CD4-positive, alpha-beta memory T cell (primary cell): ENCODE results near the gene TMUB2. TPM values are rescaled to one million over a fixed set of nuclear protein-coding genes. Genes with fewer than 3 reads are reported as not detected.
"Not testable (repeated sequence)": the region's sequence is repeated elsewhere in the genome, so short reads cannot be mapped to it uniquely, and the experiment has no call there.

Experiments
- CTCF ChIA-PET: fragments of 350-600 bp; sonication (Branson Sonifier 250); formaldehyde crosslinking; loops from one replicate; lab custom pipeline; 2021; ENCODE audit warnings: inconsistent platforms; ENCODE audit not compliant: partially characterized antibody; lab: Charles Lee
- POLR2A ChIA-PET: fragments of 350-600 bp; sonication (Branson Sonifier 250); formaldehyde crosslinking; loops from one replicate; lab custom pipeline; 2021; ENCODE audit not compliant: partially characterized antibody; lab: Charles Lee
- DNase-seq, 5 donors: peaks; one replicate each; pipeline versions ENCODE4 v3.0.0 to v3.0.0-alpha.2; 2020 to 2022; ENCODE audit warnings: mixed read lengths in 1 of 5
- H3K27ac ChIP-seq: one replicate; pipeline ENCODE4 v1.7.0; 2013; ENCODE audit warnings: low read depth, low read length
- H3K27me3 ChIP-seq: 2 replicates; pipeline ENCODE4 v1.7.0; 2013; ENCODE audit warnings: mild to moderate bottlenecking, low read length, moderate library complexity; ENCODE audit not compliant: insufficient read depth
- H3K36me3 ChIP-seq: 2 replicates; pipeline ENCODE4 v1.7.0; 2013; ENCODE audit warnings: mild to moderate bottlenecking, low read length, moderate library complexity; ENCODE audit not compliant: insufficient read depth
- H3K4me1 ChIP-seq: 2 replicates; pipeline ENCODE4 v1.7.0; 2013; ENCODE audit warnings: mild to moderate bottlenecking, low read length, moderate library complexity; ENCODE audit not compliant: insufficient read depth
- H3K4me3 ChIP-seq, 2 donors: one replicate each; pipeline ENCODE4 v1.7.0; 2013; ENCODE audit warnings: low read length in 2 of 2, mild to moderate bottlenecking in 1 of 2
- H3K9me3 ChIP-seq, 2 donors: one replicate each; pipeline ENCODE4 v1.7.0; 2013; ENCODE audit warnings: low read length in 2 of 2, control low read depth in 1 of 2; ENCODE audit not compliant: control insufficient read depth in 1 of 2
- H3K27ac Mint-ChIP-seq, 7 donors: one replicate each; pipeline ENCODE4 v1.8.0; 2020 to 2021; ENCODE audit warnings: mixed read lengths in 7 of 7, mild to moderate bottlenecking in 6 of 7, inconsistent platforms in 3 of 7, moderate library complexity in 3 of 7
- H3K27me3 Mint-ChIP-seq, 2 donors: one replicate each; pipeline ENCODE4 v1.8.0; 2020 to 2021; ENCODE audit warnings: mixed read lengths in 2 of 2
- H3K36me3 Mint-ChIP-seq, 2 donors: one replicate each; pipeline ENCODE4 v1.8.0; 2020 to 2021; ENCODE audit warnings: mixed read lengths in 2 of 2, inconsistent platforms in 1 of 2, mild to moderate bottlenecking in 1 of 2
- H3K4me1 Mint-ChIP-seq, 4 donors: one replicate each; pipeline ENCODE4 v1.8.0; 2020 to 2021; ENCODE audit warnings: mixed read lengths in 4 of 4, mild to moderate bottlenecking in 1 of 4
- H3K4me3 Mint-ChIP-seq, 8 donors: one replicate each; pipeline ENCODE4 v1.8.0; 2020 to 2021; ENCODE audit warnings: mixed read lengths in 8 of 8, mild to moderate bottlenecking in 7 of 8, moderate library complexity in 6 of 8, inconsistent platforms in 3 of 8
- H3K9me3 Mint-ChIP-seq, 8 donors: one replicate each; pipeline ENCODE4 v1.8.0; 2020 to 2021; ENCODE audit warnings: mixed read lengths in 8 of 8, mild to moderate bottlenecking in 5 of 8, inconsistent platforms in 3 of 8, moderate library complexity in 1 of 8
- intact Hi-C: fragments of 100-400 bp; cut with micrococcal nuclease; formaldehyde crosslinking; loops from one replicate; pipeline ENCODE4 v1.15.1; 2023
- microRNA-seq: library from miRNA; unstranded; fragments of <30 nt; microRNA quantifications from one replicate; pipeline ENCODE4 v1.2.0, GENCODE V29; 2021; ENCODE audit warnings: borderline replicate concordance, borderline number of aligned reads, borderline microRNAs expressed, mixed read lengths
- polyA plus RNA-seq, 2 donors: library from polyadenylated mRNA; unstranded; fragments of 300-500 nt; fragmentation: Illumina TruSeq; gene quantifications; one replicate each; pipeline ENCODE4 v1.2.3, GENCODE V29; 2021
- total RNA-seq, 2 experiments: library from RNA; stranded (reverse); gene quantifications; one replicate each; pipeline ENCODE4 v1.2.3, GENCODE V29; 2021

Gene TMUB2
- total and polyA plus RNA-seq, 4 experiments from 2014 or later, result 35.3 to 47.9 (median 40.4) TPM

DNA sequence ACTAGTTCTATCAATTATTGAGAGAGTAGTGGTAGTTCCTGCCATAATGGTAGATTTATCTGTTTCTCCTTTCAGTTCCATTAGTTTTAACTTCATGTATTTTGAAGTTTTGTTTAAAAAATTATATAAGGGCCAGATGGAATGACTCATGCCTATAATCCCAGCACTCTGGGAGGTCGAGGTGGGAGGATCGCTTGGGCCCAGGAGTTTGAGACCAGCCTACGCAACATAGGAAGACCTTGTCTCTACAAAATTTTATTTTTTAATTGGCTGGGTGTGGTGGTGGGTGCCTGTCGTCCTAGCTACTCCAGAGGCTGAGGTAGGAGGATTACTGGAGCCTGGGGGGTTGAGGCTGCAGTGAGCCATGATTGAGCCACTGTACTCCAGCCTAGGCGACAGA lies 46.8 kb downstream of the TMUB2 start:
- Histone ChIP-seq H3K9me3 (no peaks in the 10 kb centered on the region), H3K4me3 (no peak overlapping the region), H3K4me1 (no peaks in the 10 kb centered on the region), H3K27ac (no peak overlapping the region), H3K36me3 (no peaks in the 10 kb centered on the region), H3K27me3 (no peaks in the 10 kb centered on the region)
- DNase-seq, result no peak
- intact Hi-C loops, result no loop called here
- no peak overlapping the region for H3K4me3 Mint-ChIP-seq
- H3K9me3 Mint-ChIP-seq, result no peaks in the 10 kb centered on the region
- CTCF ChIA-PET, result interaction anchor here (1.4 kb wide), 1 partner anchor 23 kb away, joined by 3 read pairs; no protein-coding TSS in a partner anchor
- H3K27me3 Mint-ChIP-seq, result peaks cover 3 to 9% of the 10 kb centered on the region in 2 donors
- H3K4me1 Mint-ChIP-seq, result peaks cover 4 to 6% (median 4%) of the 10 kb centered on the region in 4 donors
- H3K36me3 Mint-ChIP-seq, result no peaks in the 10 kb centered on the region
- no peak overlapping the region for H3K27ac Mint-ChIP-seq
- POLR2A ChIA-PET, result no interaction called here

DNA sequence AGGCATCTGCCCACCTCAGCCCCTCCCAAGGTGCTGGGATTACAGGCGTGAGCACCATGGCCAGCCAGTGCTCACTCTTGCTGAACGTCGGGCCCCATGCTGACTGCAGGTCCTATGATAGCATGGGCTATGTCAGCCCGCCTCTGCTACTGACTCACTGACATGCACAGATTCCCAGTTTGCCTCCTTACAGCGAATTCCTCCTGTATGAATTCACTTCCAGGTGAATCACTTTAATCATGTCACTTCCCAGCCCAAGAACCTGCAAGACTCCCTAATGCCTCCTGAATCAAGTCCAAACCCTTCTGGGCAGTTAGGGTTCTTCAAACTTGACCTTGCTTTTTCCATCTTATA lies 48.8 kb downstream of the TMUB2 start:
- POLR2A ChIA-PET, result no interaction called here

DNA sequence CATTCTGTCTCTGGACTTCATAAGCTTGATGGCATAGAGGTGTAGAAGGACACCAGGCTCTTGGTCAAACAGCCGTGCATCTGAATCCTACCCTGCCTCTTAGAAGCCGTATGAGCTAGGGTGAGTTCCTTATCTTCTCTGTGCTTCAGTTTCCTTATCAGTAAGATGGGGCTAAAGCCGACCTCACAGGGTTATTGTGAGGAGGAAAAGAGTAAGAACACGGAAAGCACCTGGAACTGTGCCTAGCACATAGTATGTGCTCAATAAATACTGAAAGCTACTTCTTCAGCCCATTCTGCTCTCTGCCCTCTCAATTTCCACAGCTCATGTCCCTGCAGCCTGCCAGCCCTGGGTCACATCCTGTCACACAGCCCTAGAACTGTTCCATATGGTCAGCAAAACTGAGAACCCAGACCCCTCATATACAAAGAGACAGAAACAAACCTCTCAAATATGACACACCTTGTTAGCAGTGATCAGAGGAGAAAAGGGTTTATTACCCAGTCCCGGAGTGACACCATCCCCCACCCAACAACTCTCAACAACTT lies 49.7 kb downstream of the TMUB2 start:
- POLR2A ChIA-PET, result no interaction called here
- no peak overlapping the region for H3K27ac Mint-ChIP-seq
- CTCF ChIA-PET, result no interaction called here
- intact Hi-C loops, result no loop called here
- H3K4me3 Mint-ChIP-seq, result no peak overlapping the region
- peaks cover 4 to 6% (median 4%) of the 10 kb centered on the region in 4 donors for H3K4me1 Mint-ChIP-seq
- Histone ChIP-seq H3K36me3 (no peaks in the 10 kb centered on the region), H3K4me3 (no peak overlapping the region), H3K9me3 (no peaks in the 10 kb centered on the region), H3K27me3 (no peaks in the 10 kb centered on the region), H3K27ac (no peak overlapping the region), H3K4me1 (no peaks in the 10 kb centered on the region)
- no peak for DNase-seq
- no peaks in the 10 kb centered on the region for H3K36me3 Mint-ChIP-seq
- peaks cover 3 to 9% of the 10 kb centered on the region in 2 donors for H3K27me3 Mint-ChIP-seq
- no peaks in the 10 kb centered on the region for H3K9me3 Mint-ChIP-seq

More for the DNA sequence above, 48.8 kb downstream of the TMUB2 start:
- Histone ChIP-seq H3K36me3 (no peaks in the 10 kb centered on the region), H3K4me1 (no peaks in the 10 kb centered on the region), H3K27me3 (no peaks in the 10 kb centered on the region), H3K27ac (no peak overlapping the region), H3K9me3 (no peaks in the 10 kb centered on the region), H3K4me3 (no peak overlapping the region)
- Mint-ChIP-seq H3K4me3 (no peak overlapping the region), H3K27me3 (peaks cover 3 to 9% of the 10 kb centered on the region in 2 donors), H3K27ac (no peak overlapping the region), H3K36me3 (no peaks in the 10 kb centered on the region), H3K9me3 (no peaks in the 10 kb centered on the region), H3K4me1 (peaks cover 4 to 6% (median 4%) of the 10 kb centered on the region in 4 donors)
- no peak for DNase-seq
- CTCF ChIA-PET, result no interaction called here
- intact Hi-C loops, result no loop called here

DNA sequence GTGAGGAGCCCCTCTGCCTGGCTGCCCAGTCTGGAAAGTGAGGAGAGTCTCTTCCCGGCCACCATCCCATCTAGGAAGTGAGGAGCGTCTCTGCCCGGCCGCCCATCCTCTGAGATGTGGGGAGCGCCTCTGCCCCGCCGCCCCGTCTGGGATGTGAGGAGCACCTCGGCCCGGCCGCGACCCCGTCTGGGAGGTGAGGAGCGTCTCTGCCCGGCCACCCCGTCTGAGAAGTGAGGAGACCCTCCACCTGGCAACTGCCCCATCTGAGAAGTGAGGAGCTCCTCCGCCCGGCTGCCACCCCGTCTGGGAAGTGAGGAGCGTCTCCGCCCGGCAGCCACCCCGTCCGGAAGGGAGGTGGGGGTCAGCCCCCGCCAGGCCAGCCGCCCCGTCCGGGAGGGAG lies 51.1 kb downstream of the TMUB2 start:
- H3K9me3 ChIP-seq, DNase-seq, H3K4me3 ChIP-seq, POLR2A ChIA-PET, H3K4me1 ChIP-seq, H3K36me3 Mint-ChIP-seq, H3K36me3 ChIP-seq, H3K9me3 Mint-ChIP-seq, H3K27me3 Mint-ChIP-seq, CTCF ChIA-PET, H3K27ac ChIP-seq, H3K27ac Mint-ChIP-seq, H3K4me3 Mint-ChIP-seq, H3K4me1 Mint-ChIP-seq, H3K27me3 ChIP-seq, intact Hi-C loops: not testable (repeated sequence)

DNA sequence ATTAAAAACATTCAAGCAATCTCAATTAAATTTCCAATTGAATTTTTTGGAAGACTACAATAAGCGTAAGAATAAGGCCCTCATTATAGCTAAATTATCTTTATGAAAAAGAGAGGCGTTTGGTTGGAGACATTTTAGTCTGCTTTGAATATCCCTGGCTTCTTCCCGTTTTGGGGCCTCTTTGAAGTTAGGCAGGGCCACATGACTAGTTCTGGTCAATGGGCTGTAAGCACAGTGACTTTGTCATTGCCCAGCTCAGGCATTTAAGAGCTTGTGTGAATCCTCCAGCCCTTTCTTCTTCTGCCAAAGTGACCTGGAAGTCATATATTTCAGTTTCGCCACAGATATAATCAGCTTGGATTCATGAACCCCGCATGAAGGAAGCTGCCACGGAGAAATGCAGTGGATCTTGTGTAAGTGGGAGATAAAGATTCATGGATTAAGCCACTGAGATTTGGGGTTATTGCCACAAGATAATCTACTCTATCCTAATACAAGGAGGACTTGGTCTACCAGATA lies 54.4 kb downstream of the TMUB2 start:
- H3K27me3 Mint-ChIP-seq, result no peaks in the 10 kb centered on the region
- no peaks in the 10 kb centered on the region for H3K9me3 Mint-ChIP-seq
- H3K36me3 ChIP-seq, result no peaks in the 10 kb centered on the region
- H3K27me3 ChIP-seq, result no peaks in the 10 kb centered on the region
- DNase-seq, result no peak
- peak overlapping the region in 1 of 7 donors; percentile 15 for H3K27ac Mint-ChIP-seq
- H3K27ac ChIP-seq, result no peak overlapping the region
- H3K4me1 Mint-ChIP-seq, result peaks cover 7 to 10% (median 9%) of the 10 kb centered on the region in 4 donors
- no peaks in the 10 kb centered on the region for H3K9me3 ChIP-seq
- POLR2A ChIA-PET, result interaction anchor here (1.0 kb wide), 1 partner anchor 21 kb away, joined by 3 read pairs; the partner anchor contains the start of gene UBTF
- H3K4me1 ChIP-seq, result peaks cover 9% of the 10 kb centered on the region
- intact Hi-C loops, result no loop called here
- no peak overlapping the region for H3K4me3 ChIP-seq
- H3K4me3 Mint-ChIP-seq, result no peak overlapping the region
- H3K36me3 Mint-ChIP-seq, result no peaks in the 10 kb centered on the region
- CTCF ChIA-PET, result interaction anchor here (0.5 to 0.6 kb wide), 2 partner anchors 89 to 93 kb away, joined by 3 read pairs; no protein-coding TSS in a partner anchor

Small RNA genes lying within 50 kb of the gene (microRNA-seq; reads per million reads assigned to microRNA genes)
- gene MIR6782, result not detected

Other genes with a start within 250 kb of the TMUB2 start
- not detected for gene PPY, start 244.5 kb upstream of the TMUB2 start, total RNA-seq
- not detected for gene PPY, start 244.5 kb upstream of the TMUB2 start, polyA plus RNA-seq
- not detected for gene PYY, start 233.0 kb upstream of the TMUB2 start, total RNA-seq
- not detected for gene PYY, start 233.0 kb upstream of the TMUB2 start, polyA plus RNA-seq
- 1 to 10 TPM; 2.7 to 3.2 TPM for gene NAGS, start 182.3 kb upstream of the TMUB2 start, total RNA-seq
- 1 to 10 TPM in 1 of 2 donors, under 1 TPM in 1; 0.45 to 1.7 TPM for gene NAGS, start 182.3 kb upstream of the TMUB2 start, polyA plus RNA-seq
- gene TMEM101, start 172.0 kb upstream of the TMUB2 start, total RNA-seq, result 10 to 100 TPM; 27.3 to 30.0 TPM
- 10 to 100 TPM; 22.7 to 33.6 TPM for gene TMEM101, start 172.0 kb upstream of the TMUB2 start, polyA plus RNA-seq
- 10 to 100 TPM; 35.3 to 37.4 TPM for gene LSM12, start 120.3 kb upstream of the TMUB2 start, total RNA-seq
- 10 to 100 TPM; 55.6 to 74.0 TPM for gene LSM12, start 120.3 kb upstream of the TMUB2 start, polyA plus RNA-seq
- gene G6PC3, start 116.2 kb upstream of the TMUB2 start, total RNA-seq, result 10 to 100 TPM; 10.6 to 11.8 TPM
- gene G6PC3, start 116.2 kb upstream of the TMUB2 start, polyA plus RNA-seq, result 10 to 100 TPM; 15.6 to 17.9 TPM
- 10 to 100 TPM; 71.4 to 74.2 TPM for gene HDAC5, start 63.3 kb upstream of the TMUB2 start, total RNA-seq
- 10 to 100 TPM; 12.8 to 34.2 TPM for gene HDAC5, start 63.3 kb upstream of the TMUB2 start, polyA plus RNA-seq
- gene HROB, start 45.0 kb upstream of the TMUB2 start, total RNA-seq, result under 1 TPM; 0.36 to 0.64 TPM
- under 1 TPM; 0.25 to 0.43 TPM for gene HROB, start 45.0 kb upstream of the TMUB2 start, polyA plus RNA-seq
- not detected for gene ASB16, start 16.3 kb upstream of the TMUB2 start, total RNA-seq
- under 1 TPM in 1 of 2 donors, not detected in 1; 0.14 TPM for gene ASB16, start 16.3 kb upstream of the TMUB2 start, polyA plus RNA-seq
- 100 to 1,000 TPM; 123 to 128 TPM for gene ATXN7L3, start 12.9 kb downstream of the TMUB2 start, total RNA-seq
- gene ATXN7L3, start 12.9 kb downstream of the TMUB2 start, polyA plus RNA-seq, result 10 to 100 TPM in 1 of 2 donors, 1 to 10 TPM in 1; 5.8 to 17.7 TPM
- gene UBTF, start 32.7 kb downstream of the TMUB2 start, total RNA-seq, result 100 to 1,000 TPM; 245 to 264 TPM
- gene UBTF, start 32.7 kb downstream of the TMUB2 start, polyA plus RNA-seq, result 10 to 100 TPM; 12.2 to 69.7 TPM
- not detected for gene SLC4A1, start 81.2 kb downstream of the TMUB2 start, total RNA-seq
- gene SLC4A1, start 81.2 kb downstream of the TMUB2 start, polyA plus RNA-seq, result not detected
- under 1 TPM in 1 of 2 experiments, not detected in 1; 0.19 TPM for gene RUNDC3A, start 121.6 kb downstream of the TMUB2 start, total RNA-seq
- under 1 TPM in 1 of 2 donors, not detected in 1; 0.28 TPM for gene RUNDC3A, start 121.6 kb downstream of the TMUB2 start, polyA plus RNA-seq
- gene SLC25A39, start 137.9 kb downstream of the TMUB2 start, total RNA-seq, result 10 to 100 TPM; 91.2 to 94.4 TPM
- gene SLC25A39, start 137.9 kb downstream of the TMUB2 start, polyA plus RNA-seq, result 100 to 1,000 TPM; 116 to 140 TPM
- 10 to 100 TPM; 49.5 to 50.0 TPM for gene GRN, start 158.3 kb downstream of the TMUB2 start, total RNA-seq
- 10 to 100 TPM; 45.9 to 69.2 TPM for gene GRN, start 158.3 kb downstream of the TMUB2 start, polyA plus RNA-seq
- under 1 TPM; 0.52 to 0.72 TPM for gene FAM171A2, start 176.9 kb downstream of the TMUB2 start, total RNA-seq
- under 1 TPM in 1 of 2 donors, not detected in 1; 0.13 TPM for gene FAM171A2, start 176.9 kb downstream of the TMUB2 start, polyA plus RNA-seq
- gene ITGA2B, start 202.7 kb downstream of the TMUB2 start, total RNA-seq, result 1 to 10 TPM in 1 of 2 experiments, under 1 TPM in 1; 0.44 to 1.0 TPM
- not detected for gene ITGA2B, start 202.7 kb downstream of the TMUB2 start, polyA plus RNA-seq